HG03521 (cell line): Measurements from ENCODE around the gene PDZD8.
A peak's percentile ranks its signal among the peaks of the same experiment; 100 is the strongest.
"Not testable (repeated sequence)": the region's sequence is repeated elsewhere in the genome, so short reads cannot be mapped to it uniquely, and the experiment has no call there.

Experiments
- ATAC-seq: cut with Tn5 transposase; IDR thresholded peaks from one replicate; pipeline ENCODE4 v1.9.1; 2021; ENCODE audit warnings: mild to moderate bottlenecking, moderate library complexity; ENCODE audit not compliant: unreplicated experiment

The PDZD8 gene

DNA sequence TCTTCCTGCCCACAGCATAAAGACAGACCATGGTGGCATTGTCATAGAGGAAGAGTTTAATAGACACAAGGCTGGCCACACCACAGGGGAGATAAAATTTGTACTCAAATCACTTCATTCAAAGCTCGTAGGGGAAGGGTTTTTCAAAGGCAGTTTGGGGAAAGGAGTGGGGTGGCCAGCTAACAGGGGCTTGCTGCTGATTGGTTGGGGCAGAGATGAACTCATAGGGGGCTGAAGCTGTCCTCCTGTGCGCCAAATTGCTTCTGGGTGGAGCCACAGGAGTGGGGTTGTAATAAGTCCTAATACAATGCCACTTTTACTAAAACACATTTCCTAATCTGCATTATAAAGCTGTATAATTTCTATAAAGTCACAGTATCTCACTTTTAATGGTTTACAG is 22.5 kb downstream of the PDZD8 start:
- no peak for ATAC-seq

DNA sequence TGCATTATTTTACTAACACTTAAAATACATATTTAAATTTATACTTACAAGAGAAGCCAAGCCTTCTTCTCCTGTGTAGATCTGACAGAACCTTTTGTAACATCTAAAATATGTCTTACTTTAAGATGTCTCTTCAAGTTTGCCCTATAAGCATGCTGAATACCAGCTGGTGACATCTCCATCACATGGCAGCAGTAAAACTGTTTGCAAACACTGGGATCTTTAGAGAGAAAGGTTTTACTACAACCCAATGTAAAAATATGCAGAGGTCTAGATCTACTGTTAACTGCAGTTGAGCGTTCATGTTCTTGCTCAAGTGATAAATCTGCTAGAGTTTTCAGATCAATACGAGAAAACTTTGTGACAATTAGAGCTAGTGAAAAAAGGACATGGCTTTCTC is 23.2 kb downstream of the PDZD8 start:
- ATAC-seq: no peak

DNA sequence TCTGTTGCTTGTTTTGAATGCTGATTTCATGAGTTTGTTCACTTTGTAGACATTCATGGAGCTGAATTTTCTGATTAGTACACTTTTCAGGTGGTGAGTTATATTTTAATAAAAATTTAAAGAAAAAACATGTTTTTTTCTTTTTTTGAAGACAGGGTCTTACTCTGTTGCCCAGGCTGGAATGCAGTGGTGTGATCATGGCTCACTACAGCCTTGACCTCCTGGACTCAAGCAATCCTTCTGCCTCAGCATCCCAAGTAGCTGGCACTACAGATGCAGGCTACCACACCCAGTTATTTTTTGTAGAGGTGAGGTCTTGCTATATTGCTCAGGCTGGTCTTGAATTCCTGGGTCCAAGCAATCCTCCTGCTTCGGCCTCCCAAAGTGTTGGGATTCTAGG is 23.7 kb downstream of the PDZD8 start:
- ATAC-seq: no peak

DNA sequence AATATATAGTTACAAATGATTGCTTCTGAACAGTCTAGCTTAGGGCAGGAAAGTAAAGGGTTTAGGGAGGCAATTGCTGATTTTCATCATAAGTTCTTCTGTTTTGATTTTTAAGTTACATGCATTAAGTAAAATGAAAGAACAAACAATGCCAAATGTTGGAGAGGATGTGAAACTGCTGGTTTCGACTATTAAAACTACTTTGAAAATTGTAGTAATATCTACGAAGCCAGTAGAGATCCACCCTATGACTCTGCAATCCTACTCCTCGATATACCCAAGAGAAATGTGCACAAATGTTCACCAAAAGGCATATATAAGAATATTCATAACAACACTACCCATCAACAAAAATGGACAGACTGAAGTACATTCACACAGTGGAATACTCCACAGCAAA is 24.3 kb downstream of the PDZD8 start:
- ATAC-seq: peak; percentile 91

DNA sequence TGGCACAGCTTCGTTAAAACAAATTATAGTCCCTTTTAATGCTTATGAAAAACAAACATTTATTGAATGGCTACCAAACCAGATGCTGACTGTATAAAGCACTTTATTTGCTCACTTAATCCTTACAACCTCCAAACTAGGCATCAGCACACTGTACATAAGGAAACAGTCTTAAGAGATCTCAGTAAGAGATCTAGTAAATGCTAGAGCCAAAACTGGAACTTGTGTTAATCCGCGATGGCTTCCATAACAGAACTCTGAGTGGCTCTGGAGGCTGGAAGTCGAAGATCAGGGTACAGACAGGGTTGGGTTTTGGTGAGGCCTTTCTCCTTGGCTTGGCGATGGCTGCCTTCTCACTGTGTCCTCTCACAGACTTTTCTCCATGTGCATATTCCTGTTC is 27.0 kb downstream of the PDZD8 start:
- no peak for ATAC-seq

DNA sequence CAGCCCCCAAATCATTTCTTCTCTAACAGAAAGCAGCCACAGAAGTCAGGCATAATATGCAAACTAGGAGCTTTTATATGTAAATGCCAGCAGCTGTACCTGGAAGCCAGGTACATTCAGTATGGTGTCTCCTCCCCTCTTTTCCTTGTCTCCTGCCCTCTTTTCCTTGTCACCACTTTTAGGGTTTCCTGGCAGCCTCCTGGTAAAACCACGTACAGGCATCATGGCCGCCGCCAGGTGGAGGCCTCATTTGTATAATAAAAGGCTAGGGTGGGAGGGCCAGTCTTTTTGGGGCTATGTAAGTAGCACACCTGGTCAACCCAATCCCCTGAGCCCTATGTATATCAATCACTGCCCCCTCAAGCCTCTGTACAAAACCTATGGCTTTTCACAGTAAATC is 28.7 kb downstream of the PDZD8 start:
- ATAC-seq: no peak

DNA sequence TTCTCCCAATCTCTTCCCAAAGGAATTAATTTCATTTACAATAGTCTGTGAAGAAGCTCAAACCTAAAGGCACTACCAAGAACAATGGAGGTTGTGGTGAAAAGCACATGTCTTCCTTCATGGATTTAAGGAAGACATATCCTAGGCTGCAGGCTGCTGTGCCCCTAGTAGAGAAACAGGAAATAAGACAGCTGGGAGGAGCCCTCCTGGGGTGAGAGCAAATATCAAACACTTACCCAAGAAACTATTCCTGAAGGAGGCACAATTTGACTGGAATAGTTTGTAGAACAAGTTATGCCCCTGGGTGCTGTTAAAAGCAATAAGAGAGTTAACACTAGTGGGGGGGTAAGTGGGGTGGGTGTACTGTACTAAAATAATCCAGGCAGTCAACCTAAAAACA is 30.1 kb downstream of the PDZD8 start:
- no peak for ATAC-seq

DNA sequence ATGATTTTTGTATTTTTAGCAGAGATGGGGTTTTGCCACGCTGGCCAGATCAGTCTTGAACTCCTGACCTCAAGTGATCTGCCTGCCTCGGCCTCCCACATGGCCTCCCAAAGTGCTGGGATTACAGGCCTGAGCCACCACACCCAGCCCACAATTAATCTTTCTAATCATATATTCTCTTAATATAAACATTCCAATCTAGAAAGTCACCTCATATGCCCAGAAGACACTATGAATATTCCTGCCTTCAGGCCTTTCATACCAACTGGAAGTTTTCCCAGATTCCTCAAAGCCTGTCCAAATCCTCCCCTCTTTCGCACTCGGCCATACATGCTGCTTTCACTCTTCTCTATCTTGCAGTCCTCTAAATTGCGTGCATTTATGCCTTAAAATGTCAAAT is 32.6 kb downstream of the PDZD8 start:
- peak; percentile 7 for ATAC-seq

DNA sequence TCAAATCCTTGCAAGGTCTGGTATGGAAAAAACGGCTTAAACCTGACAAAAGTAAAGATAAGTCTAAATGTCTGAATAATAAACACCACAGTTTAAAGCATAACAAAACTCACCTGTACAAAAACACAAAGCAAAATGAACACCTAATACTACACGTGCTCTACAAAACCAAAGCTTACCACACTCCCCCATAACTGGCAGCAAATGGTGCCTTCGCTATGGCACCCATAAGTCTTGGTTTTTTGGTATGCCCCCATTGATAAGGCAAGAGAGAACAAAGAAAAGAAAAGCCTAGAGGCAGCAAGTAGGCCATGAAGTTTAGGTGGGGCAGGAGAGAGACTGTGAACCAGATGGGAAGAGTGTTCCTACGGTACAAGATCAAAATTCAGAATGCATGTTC is 34.2 kb downstream of the PDZD8 start:
- no peak for ATAC-seq

DNA sequence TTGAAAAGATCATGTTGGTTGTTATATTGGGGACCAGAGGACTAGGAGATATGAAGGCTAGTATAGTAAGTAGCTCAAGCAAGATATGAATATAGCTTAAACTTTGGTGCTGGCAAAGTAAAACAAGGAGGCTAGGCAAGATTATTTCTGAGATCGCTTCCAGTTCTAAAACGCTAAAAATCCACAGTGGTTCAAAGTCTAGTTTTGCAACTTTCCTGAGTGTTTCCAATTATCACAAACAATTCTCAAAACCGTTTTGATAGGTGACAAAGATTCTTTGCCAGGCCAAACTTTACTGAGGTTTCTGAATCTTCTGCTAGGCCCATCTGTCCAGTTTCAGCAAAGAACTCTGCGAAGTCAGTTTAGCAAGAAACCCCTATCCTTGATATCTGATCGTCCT is 35.3 kb downstream of the PDZD8 start:
- no peak for ATAC-seq

DNA sequence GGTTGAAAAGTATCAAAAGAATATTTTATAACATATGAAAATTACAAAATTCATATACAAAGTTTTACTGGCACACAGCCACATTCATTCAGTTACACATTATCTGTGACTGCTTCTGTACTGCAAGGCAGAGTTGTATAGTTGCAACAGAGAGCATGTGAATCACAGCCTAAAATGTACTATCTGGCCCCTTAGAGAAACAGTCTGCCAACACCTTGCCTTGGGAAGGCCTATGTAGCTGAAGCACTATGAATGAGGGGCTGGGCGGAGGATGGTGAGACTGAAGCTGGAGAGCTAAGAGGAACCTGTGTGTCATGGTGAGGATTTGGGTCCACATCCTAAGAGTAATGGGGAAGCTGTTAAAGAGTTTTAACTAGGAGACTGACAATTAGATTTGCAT is 35.7 kb downstream of the PDZD8 start:
- no peak for ATAC-seq

DNA sequence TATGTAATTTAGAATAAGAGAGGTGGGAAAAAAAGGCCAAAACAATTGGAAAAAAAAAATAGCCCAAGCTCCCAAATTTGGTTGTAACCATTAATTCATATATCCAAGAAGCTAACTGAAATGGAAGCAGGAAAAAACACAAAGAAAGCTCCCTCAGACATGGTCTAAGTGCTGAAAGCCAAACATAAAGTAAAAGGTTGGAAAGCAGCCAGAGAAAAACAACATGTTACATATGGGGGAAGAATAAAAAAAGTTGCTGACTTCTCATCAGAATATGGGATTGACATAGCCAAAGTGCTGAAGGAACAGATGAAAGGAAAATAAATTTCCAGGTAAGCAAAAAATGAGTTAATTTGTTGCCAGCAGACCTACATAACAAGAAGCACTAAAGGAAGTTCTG is 40.3 kb downstream of the PDZD8 start:
- ATAC-seq: no peak

DNA sequence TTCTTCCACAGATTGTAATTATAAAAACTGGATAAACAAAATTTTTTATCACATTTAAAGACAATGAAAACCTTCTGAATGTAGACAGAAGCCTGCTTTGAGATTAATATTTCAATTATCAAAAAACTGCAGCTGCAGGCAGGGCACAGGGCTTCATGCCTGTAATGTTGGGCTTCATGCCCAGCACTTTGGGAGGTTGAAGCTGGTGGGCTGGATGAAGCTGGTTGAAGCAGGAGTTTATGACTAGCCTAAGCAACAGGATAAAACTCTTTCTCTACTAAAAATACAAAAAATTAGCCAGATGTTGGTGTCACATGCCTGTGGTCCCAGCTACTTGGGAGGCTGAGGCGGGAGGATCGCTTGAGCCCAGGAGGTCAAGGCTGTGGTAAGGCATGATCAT is 41.2 kb downstream of the PDZD8 start:
- ATAC-seq: no peak

DNA sequence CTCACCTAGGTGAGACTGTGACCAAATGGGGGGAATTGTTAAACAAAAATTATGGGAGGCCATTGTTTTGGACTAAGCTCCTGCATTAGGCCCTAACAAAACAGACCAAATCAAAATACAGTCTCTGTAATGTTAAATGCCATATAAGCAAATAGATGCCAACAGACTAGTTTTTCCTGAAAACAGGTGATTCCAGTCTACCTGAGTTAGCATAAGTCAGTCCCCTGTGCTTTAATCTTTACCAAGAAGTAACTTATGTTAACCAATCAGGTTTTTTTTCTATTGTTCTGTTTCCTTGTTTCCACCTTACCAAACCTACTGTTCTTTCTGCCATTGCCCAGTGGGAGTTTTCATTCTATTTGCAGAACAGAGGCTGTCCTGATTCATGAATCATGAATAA is 48.0 kb downstream of the PDZD8 start:
- ATAC-seq: no peak

DNA sequence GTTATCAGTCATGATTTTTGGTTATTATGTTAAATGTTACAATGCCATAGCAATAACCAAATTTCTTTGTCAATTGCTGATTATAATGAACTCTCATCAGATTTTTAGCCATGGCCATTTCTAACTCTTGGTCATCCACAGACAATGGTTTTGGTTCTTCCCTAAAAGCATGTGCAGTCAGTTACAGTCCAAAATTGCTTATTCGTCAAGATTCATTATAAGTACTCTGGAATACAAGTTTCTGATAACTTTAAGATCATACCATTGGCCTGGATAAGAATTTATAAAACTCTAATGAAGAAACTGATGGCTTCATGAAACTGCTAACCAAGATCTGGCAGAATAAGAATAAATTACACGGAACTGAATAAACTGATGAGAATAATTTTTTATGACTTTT is 50.9 kb downstream of the PDZD8 start:
- no peak for ATAC-seq

DNA sequence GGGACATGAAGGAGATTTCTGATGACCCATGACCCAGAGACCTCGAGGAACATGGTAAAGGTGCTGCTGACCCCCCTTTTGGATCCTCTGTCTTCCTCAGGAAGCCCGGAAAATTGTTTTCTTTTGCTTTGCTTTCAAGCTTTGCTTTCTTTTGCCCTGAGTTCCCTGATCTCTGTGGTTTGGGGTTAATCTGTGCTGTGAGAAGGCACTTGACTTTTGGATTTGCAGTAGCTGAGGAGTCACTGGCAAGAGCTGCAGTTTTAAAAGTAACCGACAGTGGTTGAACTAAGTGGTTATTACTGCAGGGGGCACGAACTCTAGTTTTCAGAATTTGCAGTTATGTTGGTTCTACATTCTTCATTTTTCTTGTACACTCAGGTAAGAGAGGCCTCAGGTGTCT is 53.0 kb downstream of the PDZD8 start:
- no peak for ATAC-seq

DNA sequence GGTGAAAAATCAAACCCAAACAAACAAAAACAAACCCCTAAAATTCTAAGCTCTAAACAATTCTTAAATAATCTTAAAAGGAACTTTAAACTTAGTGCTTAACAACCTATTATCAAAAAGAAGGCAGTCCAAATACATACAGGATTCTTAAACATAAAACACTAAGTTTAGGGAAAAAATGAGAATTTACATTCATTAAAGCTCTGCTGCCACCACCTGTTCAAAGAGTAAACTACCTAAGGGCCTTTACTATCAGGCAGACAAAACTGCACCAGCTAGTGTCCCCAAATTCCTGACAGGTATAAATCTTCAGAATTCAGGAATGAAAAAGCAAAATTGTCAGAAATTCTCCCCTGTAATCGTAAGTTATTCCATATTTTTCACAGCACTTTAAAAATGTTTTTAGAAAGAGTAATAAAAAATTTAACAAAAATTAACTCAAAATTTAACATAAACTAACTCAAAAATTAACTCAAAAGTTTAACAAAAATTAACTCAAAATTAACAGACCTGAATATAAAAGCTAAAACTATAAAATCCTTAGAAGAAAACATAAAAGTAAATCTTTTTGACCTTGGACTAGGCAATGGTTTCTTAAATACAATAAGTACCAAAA is 55.1 kb downstream of the PDZD8 start:
- no peak for ATAC-seq

DNA sequence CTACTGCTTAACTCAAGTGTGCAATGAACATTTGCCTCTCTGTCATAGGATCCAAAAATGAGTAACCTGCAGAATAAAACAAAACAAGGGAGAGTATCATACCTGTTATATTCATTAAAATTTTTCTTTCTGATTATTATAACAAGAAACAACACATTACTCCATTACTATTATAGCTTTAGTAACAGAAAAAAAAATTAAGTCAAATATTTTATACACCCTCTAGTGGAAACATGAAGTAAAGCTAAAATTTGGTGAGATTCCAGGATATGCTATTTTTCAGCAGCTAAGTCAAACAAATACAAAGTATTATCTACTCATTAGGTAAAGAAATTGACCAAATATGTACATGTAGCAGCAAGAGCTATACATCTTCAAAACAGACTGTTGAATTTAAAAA is 56.3 kb downstream of the PDZD8 start:
- ATAC-seq: no peak

DNA sequence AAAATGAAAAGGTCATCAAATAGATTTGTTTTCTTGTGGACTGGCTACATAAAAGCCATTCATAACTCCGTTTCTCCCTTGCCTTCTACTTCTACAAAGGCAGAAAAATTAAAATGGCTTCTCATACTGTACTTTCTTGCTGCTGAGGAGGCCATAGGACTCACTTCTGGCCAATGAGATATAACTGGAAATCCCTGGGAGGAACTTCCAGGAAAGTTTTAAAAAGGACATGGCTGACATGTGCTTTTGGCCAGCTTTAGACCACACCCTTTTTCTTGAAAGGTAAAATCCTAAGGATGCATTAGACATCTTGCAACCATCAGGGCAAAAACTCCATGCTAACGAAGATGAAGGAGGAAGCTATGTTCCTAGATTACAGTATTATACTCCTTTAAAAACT is 58.5 kb downstream of the PDZD8 start:
- ATAC-seq: no peak

DNA sequence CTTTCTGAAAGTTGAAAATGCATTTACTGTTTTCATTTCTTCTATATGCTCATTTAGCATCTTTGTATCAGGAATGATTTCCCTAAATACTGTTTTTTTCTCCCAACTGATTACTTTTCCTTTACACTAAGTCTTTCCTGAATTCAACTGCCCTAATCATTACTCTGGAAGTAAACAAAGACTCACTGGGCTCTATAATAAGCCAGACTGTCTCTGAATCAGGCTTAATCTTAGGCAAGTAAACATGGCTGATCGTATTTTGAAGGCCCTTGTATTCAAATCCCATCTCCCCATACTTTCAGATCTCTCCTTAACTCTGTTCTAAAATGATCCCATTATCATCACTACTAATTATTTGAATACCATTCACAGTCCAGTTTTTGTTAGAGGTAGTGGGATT is 61.6 kb downstream of the PDZD8 start:
- ATAC-seq: no peak

DNA sequence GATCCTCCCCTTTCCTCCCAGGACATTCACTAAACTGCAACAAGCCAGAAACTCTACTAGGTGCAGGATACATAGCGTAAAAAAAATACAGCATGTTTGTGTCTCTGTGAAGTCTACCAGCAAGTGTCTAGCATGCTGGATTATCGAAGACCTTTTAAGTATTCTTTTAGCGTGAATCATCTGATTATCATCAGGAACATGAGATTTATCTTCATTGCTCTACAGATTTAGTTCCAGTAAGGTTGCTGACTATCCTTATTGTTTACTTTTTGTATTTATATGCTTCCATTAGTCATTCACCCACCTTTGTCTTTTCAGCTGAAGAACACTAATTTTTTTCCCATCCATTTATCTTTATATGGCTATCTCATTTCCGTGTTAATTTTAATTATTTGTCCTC is 62.8 kb downstream of the PDZD8 start:
- no peak for ATAC-seq

DNA sequence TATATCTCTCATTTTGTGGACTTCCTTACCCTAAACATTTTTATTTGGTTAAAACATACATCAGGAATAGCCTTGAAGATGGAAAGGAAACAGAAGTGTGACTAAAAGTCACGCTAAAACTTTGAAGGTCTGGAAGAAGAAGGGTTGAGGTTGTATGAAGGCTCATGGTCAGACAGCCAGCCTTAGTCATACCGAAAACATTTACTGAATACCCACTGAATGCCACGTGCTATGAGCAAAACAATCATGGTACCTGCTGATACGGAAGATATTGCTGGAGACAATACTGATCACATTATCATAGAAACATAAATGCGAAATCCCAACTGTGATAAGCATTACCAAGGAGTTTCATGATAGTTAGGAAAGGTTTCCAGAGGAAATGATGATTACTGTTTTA is 64.0 kb downstream of the PDZD8 start:
- ATAC-seq: no peak

DNA sequence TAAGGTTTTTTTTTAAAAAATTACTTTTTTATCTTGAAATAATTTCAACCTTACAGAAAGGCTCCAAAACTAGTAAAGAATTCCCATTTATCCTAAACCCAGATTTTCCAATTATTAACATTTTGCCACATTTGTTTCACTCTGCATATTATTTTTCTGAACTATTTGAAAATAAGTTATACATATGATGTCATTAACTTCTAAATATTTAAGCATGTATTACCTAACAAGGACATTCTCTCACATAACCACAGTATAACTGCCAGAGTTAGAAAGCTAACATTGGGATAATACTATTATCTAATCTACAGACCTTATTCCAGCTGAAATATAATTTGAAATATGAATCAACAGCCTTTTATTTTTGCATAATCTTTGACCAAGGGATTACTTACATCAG is 68.6 kb downstream of the PDZD8 start:
- ATAC-seq: no peak

DNA sequence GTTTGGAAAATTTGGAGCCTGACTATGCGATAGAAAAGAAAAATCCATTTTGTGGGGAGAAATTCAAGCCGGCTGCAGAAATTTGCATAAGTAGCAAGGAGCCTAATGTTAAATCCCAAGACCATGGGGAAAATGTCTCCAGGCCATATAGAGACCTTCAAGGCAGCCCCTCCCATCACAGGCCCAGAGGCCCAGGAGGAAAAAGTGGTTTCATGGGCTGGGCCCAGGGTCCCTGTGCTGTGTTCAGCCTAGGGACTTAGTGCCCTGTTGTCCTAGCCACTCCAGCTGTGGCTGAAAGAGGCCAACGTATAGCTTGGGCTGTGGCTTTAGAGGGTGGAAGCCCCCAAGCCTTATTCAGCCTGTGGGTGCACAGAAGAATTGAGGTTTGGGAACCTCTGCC is 71.8 kb downstream of the PDZD8 start:
- ATAC-seq: not testable (repeated sequence)
